ENCODE data around the gene THADA. TPM values are rescaled to one million over a fixed set of nuclear protein-coding genes. Genes with fewer than 3 reads are reported as not detected.

The THADA gene
- total RNA-seq, 3 donors from 2014 or later (not counting 1 experiment from before 2014, with no cell fraction given), result 34.1 to 35.7 (median 35.3) TPM

DNA sequence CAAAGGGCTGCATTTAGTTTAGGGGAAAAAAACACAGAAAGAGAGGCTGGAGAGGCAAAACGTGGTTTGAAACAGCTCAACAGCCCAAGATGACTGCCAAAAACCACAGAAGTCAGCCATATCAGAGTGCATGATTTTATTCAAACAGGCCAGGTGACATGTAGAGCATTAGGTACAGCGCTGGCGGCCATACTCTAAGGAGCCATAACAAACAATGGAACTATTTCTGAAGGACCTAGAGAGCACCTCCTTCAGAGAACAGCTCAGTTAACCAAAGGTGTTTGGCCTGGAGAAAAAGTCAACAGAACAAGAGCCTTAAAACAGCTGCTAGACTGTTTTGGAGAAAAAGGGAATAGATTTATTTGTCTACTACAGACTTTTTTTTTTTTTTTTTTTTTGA lies 2.6 kb downstream of the THADA start:
- H3K36me3 ChIP-seq (ENCODE audit: control insufficient read depth, insufficient read depth, low read length), result peaks cover 30% of the 10 kb centered on the region
- Mint-ChIP-seq H3K4me3 (no peak overlapping the region), H3K27me3 (ENCODE audit: low read depth in 2 of 2) (peaks cover 0 to 4% of the 10 kb centered on the region in 2 donors), H3K27ac (no peak overlapping the region), H3K9me3 (no peaks in the 10 kb centered on the region), H3K4me1 (peaks cover 23 to 24% of the 10 kb centered on the region in 2 donors), H3K36me3 (no peaks in the 10 kb centered on the region)
- intact Hi-C loops (cut with micrococcal nuclease), result no loop called here
- peaks cover 15% of the 10 kb centered on the region for H3K4me1 ChIP-seq (ENCODE audit: control insufficient read depth, insufficient read depth, low read length)
- no peak overlapping the region for H3K4me3 ChIP-seq (ENCODE audit: low read length)
- H3K27ac ChIP-seq (ENCODE audit: low read length), result no peak overlapping the region
- no peaks in the 10 kb centered on the region for H3K27me3 ChIP-seq (ENCODE audit: control insufficient read depth, insufficient read depth, low read length)
- TF ChIP-seq, protein P1, sequence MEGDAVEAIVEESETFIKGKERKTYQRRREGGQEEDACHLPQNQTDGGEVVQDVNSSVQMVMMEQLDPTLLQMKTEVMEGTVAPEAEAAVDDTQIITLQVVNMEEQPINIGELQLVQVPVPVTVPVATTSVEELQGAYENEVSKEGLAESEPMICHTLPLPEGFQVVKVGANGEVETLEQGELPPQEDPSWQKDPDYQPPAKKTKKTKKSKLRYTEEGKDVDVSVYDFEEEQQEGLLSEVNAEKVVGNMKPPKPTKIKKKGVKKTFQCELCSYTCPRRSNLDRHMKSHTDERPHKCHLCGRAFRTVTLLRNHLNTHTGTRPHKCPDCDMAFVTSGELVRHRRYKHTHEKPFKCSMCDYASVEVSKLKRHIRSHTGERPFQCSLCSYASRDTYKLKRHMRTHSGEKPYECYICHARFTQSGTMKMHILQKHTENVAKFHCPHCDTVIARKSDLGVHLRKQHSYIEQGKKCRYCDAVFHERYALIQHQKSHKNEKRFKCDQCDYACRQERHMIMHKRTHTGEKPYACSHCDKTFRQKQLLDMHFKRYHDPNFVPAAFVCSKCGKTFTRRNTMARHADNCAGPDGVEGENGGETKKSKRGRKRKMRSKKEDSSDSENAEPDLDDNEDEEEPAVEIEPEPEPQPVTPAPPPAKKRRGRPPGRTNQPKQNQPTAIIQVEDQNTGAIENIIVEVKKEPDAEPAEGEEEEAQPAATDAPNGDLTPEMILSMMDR (IDR thresholded peaks at IDR 0.05), result no peak
- 77% methylated on average over 3 of the region's 3 CpGs for WGBS (ENCODE audit: insufficient coverage)
- ATAC-seq (no peak), DNase-seq (no peak)
- no peaks in the 10 kb centered on the region for H3K9me3 ChIP-seq (ENCODE audit: control insufficient read depth, insufficient read depth, low read length)

DNA sequence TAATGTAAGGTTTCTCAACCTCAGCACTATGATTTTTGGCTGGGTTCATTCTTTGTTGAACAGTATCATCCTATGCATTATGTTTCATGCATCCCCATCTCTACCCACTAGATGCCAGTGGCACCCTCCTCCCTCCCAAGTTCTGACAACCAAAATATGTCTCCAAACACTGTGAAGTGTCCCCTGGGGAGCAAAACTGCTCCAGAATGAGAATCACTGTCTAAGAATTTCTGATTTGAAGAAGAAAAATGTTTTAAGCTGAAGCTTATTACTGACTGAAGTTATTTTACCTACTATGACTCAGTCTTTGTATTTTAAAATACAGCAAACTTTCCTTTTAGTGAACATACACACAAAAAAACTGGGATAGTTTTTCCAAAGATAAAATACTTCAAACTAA lies 3.4 kb downstream of the THADA start:
- TF ChIP-seq, protein P1 (IDR thresholded peaks at IDR 0.05), result no peak
- no peak for DNase-seq
- H3K4me1 Mint-ChIP-seq, result peaks cover 23 to 24% of the 10 kb centered on the region in 2 donors
- Histone ChIP-seq H3K27ac (ENCODE audit: low read length) (no peak overlapping the region), H3K4me3 (ENCODE audit: low read length) (no peak overlapping the region), H3K4me1 (ENCODE audit: control insufficient read depth, insufficient read depth, low read length) (peaks cover 15% of the 10 kb centered on the region), H3K27me3 (ENCODE audit: control insufficient read depth, insufficient read depth, low read length) (no peaks in the 10 kb centered on the region), H3K36me3 (ENCODE audit: control insufficient read depth, insufficient read depth, low read length) (peaks cover 36% of the 10 kb centered on the region), H3K9me3 (ENCODE audit: control insufficient read depth, insufficient read depth, low read length) (no peaks in the 10 kb centered on the region)
- H3K27ac Mint-ChIP-seq, result no peak overlapping the region
- no peaks in the 10 kb centered on the region for H3K9me3 Mint-ChIP-seq
- H3K36me3 Mint-ChIP-seq, result no peaks in the 10 kb centered on the region
- H3K27me3 Mint-ChIP-seq (ENCODE audit: low read depth in 2 of 2), result no peaks in the 10 kb centered on the region
- intact Hi-C loops (cut with micrococcal nuclease), result no loop called here
- H3K4me3 Mint-ChIP-seq, result no peak overlapping the region
- no peak for ATAC-seq

DNA sequence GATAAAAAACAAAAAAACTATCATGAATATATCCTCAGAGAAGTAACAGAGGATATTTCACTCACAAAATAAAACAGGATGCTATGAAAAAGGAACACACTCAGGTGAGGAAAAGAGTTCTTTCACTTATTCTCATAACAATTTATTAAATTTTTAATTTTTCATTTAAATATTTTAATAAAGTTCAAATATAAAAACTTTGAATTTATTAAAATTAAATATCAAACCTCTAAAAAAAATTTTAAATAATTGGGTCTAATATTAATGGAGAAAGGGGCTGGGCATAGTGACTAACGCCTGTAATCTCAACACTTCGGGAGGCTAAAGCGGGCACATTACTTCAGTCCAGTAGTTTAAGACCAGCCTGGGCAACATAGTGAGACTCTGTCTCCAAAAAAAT lies 10.1 kb downstream of the THADA start:
- H3K36me3 ChIP-seq (ENCODE audit: control insufficient read depth, insufficient read depth, low read length), result peaks cover 76% of the 10 kb centered on the region
- no peaks in the 10 kb centered on the region for H3K9me3 ChIP-seq (ENCODE audit: control insufficient read depth, insufficient read depth, low read length)
- no peak overlapping the region for H3K27ac Mint-ChIP-seq
- H3K27me3 Mint-ChIP-seq (ENCODE audit: low read depth in 2 of 2), result no peaks in the 10 kb centered on the region
- H3K4me3 ChIP-seq (ENCODE audit: low read length), result no peak overlapping the region
- TF ChIP-seq, protein P1 (IDR thresholded peaks at IDR 0.05), result no peak
- H3K27me3 ChIP-seq (ENCODE audit: control insufficient read depth, insufficient read depth, low read length), result no peaks in the 10 kb centered on the region
- no peaks in the 10 kb centered on the region for H3K9me3 Mint-ChIP-seq
- no peak overlapping the region for H3K27ac ChIP-seq (ENCODE audit: low read length)
- ATAC-seq (no peak), DNase-seq (no peak)
- H3K4me1 ChIP-seq (ENCODE audit: control insufficient read depth, insufficient read depth, low read length), result no peaks in the 10 kb centered on the region
- intact Hi-C loops (cut with micrococcal nuclease), result no loop called here
- H3K36me3 Mint-ChIP-seq, result peaks cover 21% of the 10 kb centered on the region
- WGBS (ENCODE audit: insufficient coverage), result 97% methylated on average over 3 of the region's 3 CpGs
- H3K4me3 Mint-ChIP-seq, result no peak overlapping the region
- H3K4me1 Mint-ChIP-seq, result no peaks in the 10 kb centered on the region

DNA sequence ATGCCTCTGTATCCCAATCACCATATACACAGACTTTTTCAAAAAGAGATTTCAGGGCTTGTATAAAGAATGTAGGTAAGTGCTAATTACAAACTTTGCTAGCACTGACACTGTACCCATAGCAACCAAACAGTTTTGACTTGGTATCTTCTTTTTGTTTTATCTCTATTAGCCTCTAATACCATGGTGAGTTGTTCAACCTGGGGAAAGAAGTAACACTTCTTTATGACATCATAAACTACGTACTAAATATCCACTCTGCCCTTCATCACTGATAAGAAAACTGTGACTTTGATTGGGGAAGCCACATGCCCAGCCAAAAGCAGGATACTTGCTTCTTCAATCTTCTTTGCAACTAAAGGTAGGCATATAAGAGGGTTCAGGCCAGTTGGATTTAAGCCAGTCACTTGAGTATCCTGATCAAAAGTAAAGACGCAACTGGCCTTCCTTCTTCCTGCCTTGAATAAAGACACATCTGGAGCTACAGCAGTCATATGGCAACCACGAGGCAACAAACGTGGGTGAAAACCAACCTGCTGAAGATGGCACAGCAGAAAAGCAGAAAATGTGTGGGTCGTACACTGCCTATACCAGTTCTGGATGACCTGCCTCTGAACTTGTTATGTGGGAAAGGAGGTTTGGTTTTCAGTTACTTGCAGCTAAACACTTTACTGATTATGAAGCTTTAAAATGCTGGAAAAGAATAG lies 16.4 kb downstream of the THADA start:
- no peaks in the 10 kb centered on the region for H3K4me1 ChIP-seq (ENCODE audit: control insufficient read depth, insufficient read depth, low read length)
- no peaks in the 10 kb centered on the region for H3K9me3 ChIP-seq (ENCODE audit: control insufficient read depth, insufficient read depth, low read length)
- Mint-ChIP-seq H3K9me3 (no peaks in the 10 kb centered on the region), H3K27me3 (ENCODE audit: low read depth in 2 of 2) (no peaks in the 10 kb centered on the region), H3K4me1 (no peaks in the 10 kb centered on the region), H3K36me3 (peaks cover 23% of the 10 kb centered on the region), H3K4me3 (no peak overlapping the region), H3K27ac (peak overlapping the region in 1 of 2 donors; percentile 45)
- TF ChIP-seq, protein P1 (IDR thresholded peaks at IDR 0.05), result no peak
- intact Hi-C loops (cut with micrococcal nuclease), result loop anchor here (10.0 kb wide), 2 partner anchors 725 to 755 kb away; no protein-coding TSS in a partner anchor
- ATAC-seq, result no peak
- no peak overlapping the region for H3K4me3 ChIP-seq (ENCODE audit: low read length)
- no peak overlapping the region for H3K27ac ChIP-seq (ENCODE audit: low read length)
- H3K36me3 ChIP-seq (ENCODE audit: control insufficient read depth, insufficient read depth, low read length), result peaks cover 60% of the 10 kb centered on the region
- WGBS (ENCODE audit: insufficient coverage), result 83% methylated on average over 5 of the region's 5 CpGs
- no peaks in the 10 kb centered on the region for H3K27me3 ChIP-seq (ENCODE audit: control insufficient read depth, insufficient read depth, low read length)
- DNase-seq, result no peak

All from natural killer cell (primary cell).